Caco-2 (cell line): ENCODE data around the gene FAM118A. TPM values are rescaled to one million over a fixed set of nuclear protein-coding genes. Genes with fewer than 3 reads are reported as not detected.

Experiments used
- BruUV-seq: library from RNA; stranded (reverse); fragments of 400-500 nt; replicated peaks from 2 replicates; lab custom pipeline; 2021; lab: Mats Ljungman, UMichigan
- CTCF ChIA-PET: fragments of 300-600 bp; sonication (Branson Sonifier 250); formaldehyde crosslinking; loops from one replicate; lab custom pipeline; 2022; ENCODE audit warnings: antibody characterized with exemption; lab: Charles Lee
- POLR2A ChIA-PET: fragments of 300-600 bp; sonication (Branson Sonifier 250); formaldehyde crosslinking; loops from one replicate; lab custom pipeline; 2022; ENCODE audit warnings: antibody characterized with exemption; lab: Charles Lee
- DNase-seq, 2 experiments: peaks; one replicate each; pipeline versions ENCODE4 v3.0.0 to v3.0.0-alpha.2; 2020 to 2022
- H3K27me3 ChIP-seq: replicated peaks from 2 replicates; pipeline ENCODE4 v1.6.0; 2011; ENCODE audit warnings: low read length; ENCODE audit not compliant: control insufficient read depth, insufficient read depth
- H3K36me3 ChIP-seq: 2 replicates; pipeline ENCODE4 v1.5.1; 2011; ENCODE audit warnings: low read length; ENCODE audit not compliant: control insufficient read depth, insufficient read depth
- H3K4me1 ChIP-seq: fragments of 250-450 bp; sonication (Bioruptor Pico); 2 replicates; pipeline ENCODE4 v1.5.1; 2020; ENCODE audit warnings: mild to moderate bottlenecking
- H3K4me3 ChIP-seq: 2 replicates; pipeline ENCODE4 v1.5.1; 2011; ENCODE audit warnings: low read depth, mild to moderate bottlenecking, control low read depth, low read length
- H3K9me3 ChIP-seq: fragments of 250-450 bp; sonication (Bioruptor Pico); 2 replicates; pipeline ENCODE4 v1.5.1; 2020; ENCODE audit warnings: mild to moderate bottlenecking, moderate library complexity
- H3K27ac Mint-ChIP-seq: one replicate; pipeline ENCODE4 v1.8.0; 2022; ENCODE audit warnings: mixed read lengths; ENCODE audit not compliant: unreplicated experiment
- H3K27me3 Mint-ChIP-seq: one replicate; pipeline ENCODE4 v1.8.0; 2022; ENCODE audit warnings: mixed read lengths; ENCODE audit not compliant: insufficient read depth, unreplicated experiment
- H3K36me3 Mint-ChIP-seq: one replicate; pipeline ENCODE4 v1.8.0; 2022; ENCODE audit warnings: mild to moderate bottlenecking, mixed read lengths; ENCODE audit not compliant: insufficient read depth, unreplicated experiment
- H3K4me1 Mint-ChIP-seq: one replicate; pipeline ENCODE4 v1.8.0; 2022; ENCODE audit warnings: low read depth, mixed read lengths; ENCODE audit not compliant: unreplicated experiment
- H3K4me3 Mint-ChIP-seq: one replicate; pipeline ENCODE4 v1.8.0; 2022; ENCODE audit warnings: mild to moderate bottlenecking, moderate library complexity, mixed read lengths; ENCODE audit not compliant: unreplicated experiment
- H3K9me3 Mint-ChIP-seq: one replicate; pipeline ENCODE4 v1.8.0; 2022; ENCODE audit warnings: mixed read lengths; ENCODE audit not compliant: unreplicated experiment
- CTCF ChIP-seq, 2 experiments: fragments of 200-600 bp in 1 of 2; IDR thresholded peaks; 1 replicate in 1 of 2; 2 replicates in 1 of 2; pipeline versions ENCODE4 v1.5.1 to v1.8.0; 2011 to 2022; ENCODE audit warnings: antibody characterized with exemption in 1 of 2, control low read depth in 1 of 2, inconsistent platforms in 1 of 2, low read depth in 1 of 2, low read length in 1 of 2, mild to moderate bottlenecking in 1 of 2, moderate library complexity in 1 of 2; ENCODE audit not compliant: insufficient read depth in 1 of 2, severe bottlenecking in 1 of 2, unreplicated experiment in 1 of 2
- intact Hi-C: fragments of 100-400 bp; cut with micrococcal nuclease; formaldehyde crosslinking; loops from one replicate; pipeline ENCODE4 v1.10.0; 2022; ENCODE audit not compliant: unreplicated experiment
- total RNA-seq: library from RNA; stranded (reverse); gene quantifications from 2 replicates; pipeline ENCODE4 v1.2.3, GENCODE V29; 2022

The FAM118A gene
- total RNA-seq, 1 experiment from 2014 or later, result 120 TPM

GRCh38 chr22:45320357-45320976 is 10.7 kb downstream of the FAM118A start:
- Histone ChIP-seq H3K4me1 (peaks cover 28% of the 10 kb centered on the region), H3K27me3 (no peaks in the 10 kb centered on the region), H3K4me3 (no peak overlapping the region), H3K36me3 (peaks cover 8% of the 10 kb centered on the region), H3K9me3 (no peaks in the 10 kb centered on the region)
- no peaks in the 10 kb centered on the region for H3K9me3 Mint-ChIP-seq
- CTCF ChIA-PET, result no interaction called here
- no peak for DNase-seq
- H3K27ac Mint-ChIP-seq, result no peak overlapping the region
- H3K36me3 Mint-ChIP-seq, result peaks cover 64% of the 10 kb centered on the region
- BruUV-seq, result no TSS peak
- peaks cover 18% of the 10 kb centered on the region for H3K4me1 Mint-ChIP-seq
- intact Hi-C loops, result no loop called here
- POLR2A ChIA-PET, result no interaction called here
- H3K4me3 Mint-ChIP-seq, result no peak overlapping the region
- no peak for TF ChIP-seq CTCF (IDR thresholded peaks at IDR 0.05; ENCODE audit: insufficient read depth in 1 of 2, low read depth in 1 of 2, low read length in 1 of 2, severe bottlenecking in 1 of 2, unreplicated experiment in 1 of 2)
- no peaks in the 10 kb centered on the region for H3K27me3 Mint-ChIP-seq

GRCh38 chr22:45321827-45322226 is 12.1 kb downstream of the FAM118A start:
- TF ChIP-seq CTCF (IDR thresholded peaks at IDR 0.05; ENCODE audit: insufficient read depth in 1 of 2, low read depth in 1 of 2, low read length in 1 of 2, severe bottlenecking in 1 of 2, unreplicated experiment in 1 of 2), result no peak
- H3K9me3 Mint-ChIP-seq, result no peaks in the 10 kb centered on the region
- H3K27me3 Mint-ChIP-seq, result no peaks in the 10 kb centered on the region
- DNase-seq, result no peak
- peaks cover 18% of the 10 kb centered on the region for H3K4me1 Mint-ChIP-seq
- ChIA-PET CTCF (no interaction called here), POLR2A (no interaction called here)
- H3K4me3 Mint-ChIP-seq, result no peak overlapping the region
- peaks cover 67% of the 10 kb centered on the region for H3K36me3 Mint-ChIP-seq
- H3K27me3 ChIP-seq, result no peaks in the 10 kb centered on the region
- intact Hi-C loops, result no loop called here
- H3K4me3 ChIP-seq, result no peak overlapping the region
- no peaks in the 10 kb centered on the region for H3K9me3 ChIP-seq
- H3K27ac Mint-ChIP-seq, result no peak overlapping the region
- H3K4me1 ChIP-seq, result peaks cover 15% of the 10 kb centered on the region
- no TSS peak for BruUV-seq
- H3K36me3 ChIP-seq, result peaks cover 10% of the 10 kb centered on the region

GRCh38 chr22:45322873-45323525 is 13.3 kb downstream of the FAM118A start:
- no peak for DNase-seq
- H3K27me3 Mint-ChIP-seq, result no peaks in the 10 kb centered on the region
- no peak overlapping the region for H3K4me3 Mint-ChIP-seq
- peaks cover 67% of the 10 kb centered on the region for H3K36me3 Mint-ChIP-seq
- intact Hi-C loops, result no loop called here
- H3K27ac Mint-ChIP-seq, result no peak overlapping the region
- H3K36me3 ChIP-seq, result peaks cover 13% of the 10 kb centered on the region
- no peaks in the 10 kb centered on the region for H3K27me3 ChIP-seq
- H3K4me1 ChIP-seq, result peaks cover 3% of the 10 kb centered on the region
- TF ChIP-seq CTCF (IDR thresholded peaks at IDR 0.05; ENCODE audit: insufficient read depth in 1 of 2, low read depth in 1 of 2, low read length in 1 of 2, severe bottlenecking in 1 of 2, unreplicated experiment in 1 of 2), result no peak
- CTCF ChIA-PET, result no interaction called here
- POLR2A ChIA-PET, result no interaction called here
- H3K9me3 ChIP-seq, result no peaks in the 10 kb centered on the region
- peaks cover 18% of the 10 kb centered on the region for H3K4me1 Mint-ChIP-seq
- BruUV-seq, result no TSS peak
- H3K4me3 ChIP-seq, result no peak overlapping the region
- H3K9me3 Mint-ChIP-seq, result no peaks in the 10 kb centered on the region
